Endothelial cell of hepatic sinusoid (primary cell): ENCODE data around the gene RNF224.

Source experiments
- in situ Hi-C: cut with HindIII; loops from 2 replicates; pipeline ENCODE4 v1.10.0; 2017; ENCODE audit warnings: low sequenced_read_pairs

Gene RNF224

DNA sequence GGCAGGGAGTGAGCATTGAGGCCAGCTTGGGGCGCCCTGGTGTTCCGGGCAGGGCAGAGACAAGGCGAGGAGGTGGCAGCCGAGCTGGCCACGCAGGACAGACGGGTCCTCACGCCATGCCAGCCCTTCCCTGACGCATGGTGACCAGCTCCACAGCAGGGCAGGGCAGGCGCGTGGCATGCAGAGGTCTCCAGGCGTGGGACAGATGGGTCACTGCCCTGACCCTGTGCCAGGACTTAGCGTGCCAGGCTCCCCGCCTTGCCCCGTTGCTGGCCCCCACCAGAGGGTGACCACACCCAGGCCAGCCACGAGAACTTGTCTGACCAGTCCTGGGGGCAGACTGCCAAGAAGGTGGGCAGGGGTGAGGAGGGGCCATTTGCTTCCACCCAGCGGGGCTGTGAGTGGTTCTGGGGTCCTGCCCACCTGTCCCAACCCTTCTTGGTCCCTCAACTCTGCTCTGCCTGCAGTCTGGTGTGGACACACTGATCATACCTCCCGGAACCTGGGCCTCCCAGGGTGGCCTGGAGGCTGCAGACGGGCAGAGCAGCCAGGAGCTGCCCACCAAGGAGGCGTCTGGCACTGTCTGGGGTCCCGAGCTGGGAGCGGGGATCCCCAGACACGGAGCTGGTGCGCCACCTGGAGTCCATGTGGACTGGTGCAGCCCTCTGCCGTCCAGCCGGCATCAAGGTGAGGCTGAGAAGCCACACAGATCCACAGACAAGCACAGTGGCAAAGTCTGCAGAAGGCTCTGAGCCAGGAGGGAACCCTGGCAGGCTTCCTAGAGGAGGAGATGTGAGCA, at the start of gene RNF224:
RNF224 (plus strand) TSS at position 449 of the 799 bp plus-strand sequence. CDS start 834 bp downstream, outside the sequence.
- in situ Hi-C loops = no loop called here

DNA sequence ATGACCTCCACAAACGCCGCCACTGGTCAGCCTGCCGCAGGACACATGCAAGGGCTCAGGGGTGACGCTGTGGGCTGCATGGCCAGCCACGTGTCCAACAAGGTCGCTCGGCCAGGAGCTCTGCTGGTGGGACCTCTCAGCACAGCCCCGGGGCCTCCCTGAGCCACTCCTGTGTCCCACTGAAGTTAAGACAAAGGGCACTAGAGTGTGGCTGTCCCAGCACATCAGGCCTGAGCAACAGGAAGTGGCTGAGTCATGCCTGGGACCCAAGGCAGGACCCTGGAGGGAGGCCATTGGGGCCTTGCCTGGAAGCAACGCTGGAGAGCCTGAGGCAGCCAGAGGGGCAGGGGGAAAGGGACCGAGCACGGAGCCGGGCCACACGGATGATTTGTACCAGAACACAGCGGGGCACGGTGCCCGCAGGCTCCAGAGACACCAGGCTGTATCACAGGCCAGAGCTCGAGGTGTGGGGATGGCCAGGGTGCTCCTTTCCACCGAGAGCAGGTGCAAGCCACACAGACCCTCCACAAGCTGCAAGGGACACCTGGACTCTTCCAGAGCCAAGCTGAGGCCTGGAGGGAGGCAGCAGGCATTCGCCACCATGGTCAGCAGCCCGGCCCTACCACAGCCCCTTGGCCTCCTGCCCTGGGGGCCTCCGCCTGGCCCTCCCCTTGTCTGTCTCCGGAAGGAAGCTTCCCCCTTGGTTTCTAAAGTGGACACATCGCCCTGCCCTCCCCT, 48.9 kb upstream of the RNF224 start:
- in situ Hi-C loops = no loop called here

- in situ Hi-C loops = no loop called here
These were observed 48.2 kb upstream of the RNF224 start for GRCh38 chr9:137178939-137179630.

DNA sequence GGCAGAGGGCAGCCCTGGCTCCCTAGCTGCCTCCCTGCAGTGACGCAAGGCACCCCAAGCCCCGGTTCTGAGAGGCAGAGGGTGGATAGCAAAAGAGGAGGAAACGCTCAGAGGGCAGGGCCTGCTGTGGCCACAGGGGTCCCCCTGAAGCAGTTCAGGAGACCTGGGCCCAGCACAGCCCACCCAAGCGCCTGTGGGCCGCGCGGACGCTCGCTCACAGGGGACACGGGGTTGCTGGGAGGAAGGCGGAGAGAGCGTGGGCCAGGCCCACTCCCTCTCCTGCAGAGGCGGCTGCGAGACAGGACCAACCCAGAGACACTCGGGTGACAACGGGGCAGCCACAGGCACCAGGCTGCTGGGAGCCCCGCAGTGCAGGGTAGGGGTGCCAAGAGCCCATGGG, 47.5 kb upstream of the RNF224 start:
- in situ Hi-C loops = no loop called here

GRCh38 chr9:137180491-137180890, 46.8 kb upstream of the RNF224 start:
- in situ Hi-C loops = no loop called here

DNA sequence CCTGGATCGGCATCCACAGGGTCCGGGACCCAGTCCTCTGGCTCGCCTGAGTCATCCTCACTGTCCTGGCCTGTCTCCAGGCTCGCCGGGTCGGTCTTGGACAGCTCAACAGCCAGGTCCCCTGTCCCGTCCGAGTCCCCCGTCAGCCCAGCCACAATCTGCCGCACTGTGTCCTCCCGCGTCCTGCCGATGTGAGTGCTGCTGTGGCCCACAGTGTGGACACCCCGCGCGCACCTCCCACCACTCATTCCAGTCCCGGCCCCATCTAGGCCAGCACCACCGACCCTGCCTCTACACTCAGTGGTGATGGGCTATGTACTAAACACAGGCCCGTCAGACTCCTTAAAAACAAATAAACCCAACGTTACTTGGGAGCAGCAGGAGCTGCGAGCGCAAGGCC, 45.6 kb upstream of the RNF224 start:
- in situ Hi-C loops = no loop called here

DNA sequence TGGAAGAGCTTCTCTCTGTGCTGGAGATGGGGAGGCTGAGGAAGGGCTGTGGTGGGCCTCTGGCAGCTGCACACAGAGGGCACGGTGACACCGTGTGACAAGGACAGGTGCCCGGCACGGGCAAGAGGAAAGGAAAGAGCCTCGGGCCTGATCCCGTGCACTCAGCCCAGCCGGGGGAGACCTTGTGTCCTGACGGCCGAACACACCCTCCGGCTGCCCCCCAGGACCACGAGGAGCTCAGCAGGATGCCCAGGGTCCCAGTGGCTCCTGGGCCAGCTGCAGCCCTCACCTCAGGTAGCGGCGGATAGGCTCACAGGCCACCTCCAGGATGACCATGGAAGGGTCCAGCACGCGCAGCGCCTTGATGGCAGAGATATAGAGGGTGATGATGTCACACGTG, 44.5 kb upstream of the RNF224 start:
- in situ Hi-C loops = no loop called here

- in situ Hi-C loops = no loop called here
These were observed 43.2 kb upstream of the RNF224 start for GRCh38 chr9:137183980-137184595.

DNA sequence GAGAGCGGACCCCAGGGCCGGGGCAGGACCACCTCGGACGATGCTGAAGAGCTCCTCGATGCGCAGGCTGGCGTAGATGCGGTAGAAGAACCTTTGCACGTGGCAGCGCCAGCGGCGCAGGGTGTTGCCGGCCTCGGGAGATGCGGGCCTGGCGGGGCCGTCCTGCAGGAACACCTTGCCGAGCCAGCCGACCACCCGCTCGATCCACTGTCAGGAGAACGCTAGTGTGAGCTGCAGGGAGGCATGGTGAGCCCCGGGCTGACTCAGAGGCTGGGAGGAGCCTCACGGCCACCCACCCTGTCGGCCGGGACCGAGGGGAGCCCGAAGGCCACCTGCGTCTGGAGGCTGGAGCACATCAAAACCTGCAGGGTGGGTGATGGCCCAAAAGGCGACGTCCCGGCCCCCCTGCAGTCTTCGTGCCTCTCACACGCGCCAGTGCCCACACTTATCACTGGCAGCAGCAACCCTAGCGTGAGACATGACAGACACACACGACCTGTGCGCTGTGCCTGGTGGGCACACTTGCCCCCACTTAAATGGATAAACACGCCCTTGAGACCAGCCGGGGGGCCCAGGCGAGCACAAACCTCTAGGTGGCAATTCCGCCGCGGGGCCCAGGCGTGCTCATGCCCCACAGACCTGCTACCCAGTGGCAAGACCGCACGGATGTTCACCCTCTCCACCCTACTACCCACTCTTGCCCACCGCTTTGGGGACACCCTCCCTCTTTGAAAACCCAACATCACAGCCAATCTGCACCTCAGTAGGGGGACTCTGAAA, 42.2 kb upstream of the RNF224 start:
- in situ Hi-C loops = no loop called here

- in situ Hi-C loops = no loop called here
These were observed 41.4 kb upstream of the RNF224 start for GRCh38 chr9:137185921-137186320.

- in situ Hi-C loops = no loop called here
These were observed 40.9 kb upstream of the RNF224 start for GRCh38 chr9:137186385-137186784.

GRCh38 chr9:137187386-137187785, 39.9 kb upstream of the RNF224 start:
- in situ Hi-C loops = no loop called here

- in situ Hi-C loops = no loop called here
These were observed 39.2 kb upstream of the RNF224 start for GRCh38 chr9:137188086-137188489.

- in situ Hi-C loops = no loop called here
These were observed 38.6 kb upstream of the RNF224 start, which contains the start of the genes ANAPC2 and SSNA1 for GRCh38 chr9:137188490-137189296. Gene ANAPC2, minus strand, starts transcription at chr9:137188560. Its CDS starts 28 bp downstream, at chr9:137188532. Gene SSNA1, plus strand, starts transcription at chr9:137188676. Its CDS starts 51 bp downstream, at chr9:137188727.

GRCh38 chr9:137189297-137190295, 37.7 kb upstream of the RNF224 start:
- in situ Hi-C loops = no loop called here

GRCh38 chr9:137190315-137190856, 36.9 kb upstream of the RNF224 start:
- in situ Hi-C loops = no loop called here

GRCh38 chr9:137191245-137191644, 36.1 kb upstream of the RNF224 start:
- in situ Hi-C loops = no loop called here
